Activated naive CD8-positive, alpha-beta T cell treated with anti-CD3 and anti-CD28 coated beads for 36 hours (primary cell): ENCODE results near the gene DPYSL3. TPM values are rescaled to one million over a fixed set of nuclear protein-coding genes. Genes with fewer than 3 reads are reported as not detected.

ENCODE experiments used
- DNase-seq: peaks from one replicate; pipeline ENCODE4 v3.0.0; 2021
- H3K27ac Mint-ChIP-seq: one replicate; pipeline ENCODE4 v1.8.0; 2022; ENCODE audit warnings: mild to moderate bottlenecking, moderate library complexity, mixed read lengths
- H3K27me3 Mint-ChIP-seq: one replicate; pipeline ENCODE4 v1.8.0; 2022; ENCODE audit warnings: mild to moderate bottlenecking, mixed read lengths
- H3K36me3 Mint-ChIP-seq: one replicate; pipeline ENCODE4 v1.8.0; 2021; ENCODE audit warnings: mild to moderate bottlenecking, mixed read lengths
- H3K4me1 Mint-ChIP-seq: one replicate; pipeline ENCODE4 v1.8.0; 2021; ENCODE audit warnings: mixed read lengths
- H3K4me3 Mint-ChIP-seq: one replicate; pipeline ENCODE4 v1.8.0; 2022; ENCODE audit warnings: mild to moderate bottlenecking, moderate library complexity, mixed read lengths
- H3K9me3 Mint-ChIP-seq: one replicate; pipeline ENCODE4 v1.8.0; 2022; ENCODE audit warnings: mixed read lengths
- total RNA-seq, 2 experiments: library from RNA; stranded (reverse); gene quantifications; one replicate each; pipeline ENCODE4 v1.2.3, GENCODE V29; 2021

DPYSL3 gene
- total RNA-seq, 2 experiments from 2014 or later = 0.28 to 0.41 TPM

DNA sequence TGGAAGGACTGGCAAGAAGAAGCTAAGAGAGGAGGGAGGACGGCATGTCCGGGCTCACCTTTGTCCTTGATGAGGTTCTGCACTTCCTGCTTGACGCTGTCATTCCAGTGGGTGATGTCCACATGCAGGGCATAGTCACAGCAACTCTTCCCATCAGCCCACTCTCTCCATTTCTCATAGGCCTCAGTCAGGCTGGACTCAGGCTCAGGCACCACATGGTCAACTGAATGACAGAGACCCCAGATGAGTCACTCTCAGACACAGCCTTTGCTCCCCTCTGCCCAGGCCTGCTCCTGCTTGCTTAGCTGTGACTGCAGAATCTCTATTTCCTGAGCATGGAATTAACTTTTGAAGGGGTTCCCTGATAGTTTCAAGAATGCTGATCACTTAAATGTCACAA is 94.2 kb downstream of the DPYSL3 start:
- Mint-ChIP-seq H3K36me3 (no peaks in the 10 kb centered on the region), H3K9me3 (no peaks in the 10 kb centered on the region), H3K27me3 (no peaks in the 10 kb centered on the region), H3K4me3 (no peak overlapping the region), H3K4me1 (no peaks in the 10 kb centered on the region), H3K27ac (no peak overlapping the region)
- no peak for DNase-seq

DNA sequence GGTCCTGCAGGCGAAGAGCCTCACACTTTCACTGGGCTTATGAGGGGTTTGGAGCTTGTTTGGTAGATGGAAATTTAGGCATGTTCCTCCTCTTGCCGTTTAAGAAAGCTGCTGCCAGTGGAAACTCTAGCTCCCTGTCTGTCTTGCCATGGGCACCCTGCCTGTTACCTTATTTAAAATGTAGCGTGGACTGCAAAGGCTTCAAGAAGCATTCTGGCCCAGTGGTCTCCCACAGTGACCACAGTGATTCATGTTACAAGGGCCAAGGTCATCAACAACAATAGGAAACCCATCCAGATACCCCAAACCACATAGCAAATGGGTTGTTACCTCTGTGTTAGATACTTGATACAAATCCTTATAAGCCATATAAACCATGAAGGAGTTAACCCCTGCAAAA is 96.6 kb downstream of the DPYSL3 start:
- H3K4me1 Mint-ChIP-seq = no peaks in the 10 kb centered on the region
- no peaks in the 10 kb centered on the region for H3K36me3 Mint-ChIP-seq
- H3K9me3 Mint-ChIP-seq = no peaks in the 10 kb centered on the region
- no peaks in the 10 kb centered on the region for H3K27me3 Mint-ChIP-seq
- DNase-seq = no peak
- no peak overlapping the region for H3K27ac Mint-ChIP-seq
- no peak overlapping the region for H3K4me3 Mint-ChIP-seq

DNA sequence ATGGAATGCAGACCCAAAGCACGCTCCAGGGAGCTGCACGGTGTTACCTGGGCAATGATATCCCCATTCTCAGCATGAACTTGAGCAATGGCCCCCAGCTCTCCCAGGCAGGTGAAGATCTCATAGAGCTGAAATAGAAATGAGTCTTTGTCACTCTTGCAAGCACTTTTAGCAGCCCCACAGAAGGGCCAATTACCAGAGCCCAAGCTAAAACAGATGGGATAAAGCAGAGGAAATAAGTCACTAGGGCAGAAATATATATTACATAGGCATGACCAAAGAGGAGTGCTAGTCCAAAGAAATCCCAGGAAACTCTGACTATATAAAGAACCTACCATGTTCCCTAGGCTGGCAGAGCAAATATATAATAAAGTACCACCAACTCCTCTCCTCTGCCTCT is 97.3 kb downstream of the DPYSL3 start:
- no peaks in the 10 kb centered on the region for H3K36me3 Mint-ChIP-seq
- H3K4me1 Mint-ChIP-seq = no peaks in the 10 kb centered on the region
- no peaks in the 10 kb centered on the region for H3K9me3 Mint-ChIP-seq
- DNase-seq = no peak
- no peak overlapping the region for H3K4me3 Mint-ChIP-seq
- H3K27me3 Mint-ChIP-seq = no peaks in the 10 kb centered on the region
- H3K27ac Mint-ChIP-seq = no peak overlapping the region

DNA sequence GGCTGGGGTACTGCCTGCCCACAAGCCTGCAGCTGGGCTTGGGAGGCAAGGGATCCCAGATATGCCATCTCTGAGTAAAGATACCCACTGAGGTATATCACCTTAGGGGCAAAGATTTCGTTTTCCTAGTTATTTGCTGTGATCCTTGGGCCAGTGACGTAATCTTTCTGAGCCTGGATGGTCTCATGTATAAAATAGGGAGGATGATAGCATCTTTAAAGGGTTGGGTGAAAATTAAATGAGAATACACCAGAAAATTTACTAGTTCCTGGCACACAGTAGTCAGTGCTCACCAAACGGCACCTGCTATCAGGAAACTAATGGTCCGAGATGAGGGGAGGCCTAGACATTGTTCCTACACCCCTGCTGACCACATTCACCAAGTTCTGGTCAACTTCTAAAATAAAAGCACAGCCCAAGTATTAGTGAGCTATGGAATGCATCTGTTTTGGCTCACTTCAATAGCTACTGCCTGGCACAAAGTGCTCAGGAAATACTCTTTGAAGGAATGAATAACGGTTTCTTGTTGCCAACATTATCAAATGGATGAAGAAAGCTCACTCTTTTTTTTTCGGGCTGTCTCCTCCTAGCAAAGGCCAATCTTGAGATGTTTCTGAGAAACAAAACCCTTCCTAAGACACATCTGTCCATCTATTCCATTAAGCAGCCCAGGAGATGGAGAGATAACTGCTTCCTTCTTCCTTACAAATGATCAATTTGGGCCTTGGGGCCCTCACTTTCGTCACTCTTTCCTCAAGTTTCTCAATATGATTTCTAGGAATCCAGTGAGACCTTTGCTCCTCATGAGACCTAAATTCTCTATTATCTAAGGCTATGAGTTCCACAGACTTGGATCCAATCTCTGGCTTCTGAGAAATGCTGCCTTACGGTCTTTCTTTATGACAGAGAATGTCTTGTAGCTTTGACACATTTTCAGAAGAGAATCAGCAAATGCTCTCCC is 98.2 kb downstream of the DPYSL3 start:
- Mint-ChIP-seq H3K27ac (no peak overlapping the region), H3K27me3 (no peaks in the 10 kb centered on the region), H3K36me3 (no peaks in the 10 kb centered on the region), H3K4me1 (no peaks in the 10 kb centered on the region), H3K4me3 (no peak overlapping the region), H3K9me3 (no peaks in the 10 kb centered on the region)
- DNase-seq = no peak

DNA sequence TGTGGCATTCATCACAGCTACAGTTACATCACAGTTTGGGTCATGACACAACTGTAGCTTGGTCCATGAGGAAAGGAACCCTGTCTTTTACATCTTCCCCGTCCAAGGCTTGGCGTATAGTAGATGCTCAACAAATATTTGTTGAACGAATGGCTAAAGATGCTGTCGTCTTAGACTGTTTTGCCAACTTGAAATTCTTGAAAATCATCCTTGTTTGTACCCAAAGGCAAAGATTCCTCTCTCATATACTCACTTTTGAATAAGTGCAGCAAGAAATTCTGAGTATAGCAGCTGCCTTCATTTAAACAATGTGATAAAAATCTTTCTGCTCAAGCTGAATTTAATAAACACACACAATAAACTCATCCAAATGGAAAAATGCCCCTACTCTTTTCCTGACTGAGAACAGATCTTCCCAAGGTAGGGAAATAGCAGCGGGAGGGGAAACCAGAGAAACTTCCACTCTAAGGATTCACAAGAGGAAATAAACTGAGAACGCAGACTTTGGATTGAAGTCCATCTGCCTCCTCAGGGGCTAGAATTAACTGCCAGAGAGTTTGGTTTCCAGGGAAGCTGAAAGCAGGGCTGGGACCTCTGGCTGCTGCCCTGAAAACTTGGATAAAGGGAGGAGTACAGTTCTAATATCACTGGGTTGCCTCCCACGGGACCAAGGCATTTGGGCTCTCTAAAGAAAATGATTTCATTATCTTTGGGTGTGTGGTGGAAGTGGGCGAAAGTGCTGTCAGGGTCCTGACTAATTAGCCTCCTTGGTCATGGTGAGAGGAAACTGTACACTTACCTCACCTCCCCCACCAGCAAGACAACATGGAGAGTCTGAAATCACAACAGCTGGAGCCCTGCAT is 99.1 kb downstream of the DPYSL3 start:
- Mint-ChIP-seq H3K27me3 (no peaks in the 10 kb centered on the region), H3K4me3 (no peak overlapping the region), H3K9me3 (no peaks in the 10 kb centered on the region), H3K4me1 (no peaks in the 10 kb centered on the region), H3K27ac (no peak overlapping the region), H3K36me3 (no peaks in the 10 kb centered on the region)
- no peak for DNase-seq

DNA sequence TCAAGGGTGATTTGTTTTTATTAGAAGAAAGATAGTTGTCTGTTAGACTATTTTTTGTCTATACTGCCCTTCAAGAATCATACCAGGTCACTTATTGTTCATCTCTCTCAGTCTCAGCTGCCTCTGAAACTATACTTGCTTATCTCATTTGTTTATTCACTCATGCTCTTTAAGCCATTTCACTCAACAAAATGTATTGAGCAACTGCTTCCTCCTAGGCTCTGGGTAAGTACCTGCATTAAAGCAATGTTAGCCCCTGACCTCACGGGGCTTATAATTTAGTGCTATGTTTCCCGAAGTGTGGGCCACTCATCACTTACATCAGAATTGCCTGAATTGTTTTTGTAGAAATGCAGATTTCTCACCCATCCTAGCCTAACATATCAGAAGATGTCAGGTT is 100.9 kb downstream of the DPYSL3 start:
- no peak for DNase-seq
- H3K27me3 Mint-ChIP-seq = no peaks in the 10 kb centered on the region
- no peak overlapping the region for H3K4me3 Mint-ChIP-seq
- no peaks in the 10 kb centered on the region for H3K36me3 Mint-ChIP-seq
- no peaks in the 10 kb centered on the region for H3K4me1 Mint-ChIP-seq
- no peak overlapping the region for H3K27ac Mint-ChIP-seq
- H3K9me3 Mint-ChIP-seq = no peaks in the 10 kb centered on the region

DNA sequence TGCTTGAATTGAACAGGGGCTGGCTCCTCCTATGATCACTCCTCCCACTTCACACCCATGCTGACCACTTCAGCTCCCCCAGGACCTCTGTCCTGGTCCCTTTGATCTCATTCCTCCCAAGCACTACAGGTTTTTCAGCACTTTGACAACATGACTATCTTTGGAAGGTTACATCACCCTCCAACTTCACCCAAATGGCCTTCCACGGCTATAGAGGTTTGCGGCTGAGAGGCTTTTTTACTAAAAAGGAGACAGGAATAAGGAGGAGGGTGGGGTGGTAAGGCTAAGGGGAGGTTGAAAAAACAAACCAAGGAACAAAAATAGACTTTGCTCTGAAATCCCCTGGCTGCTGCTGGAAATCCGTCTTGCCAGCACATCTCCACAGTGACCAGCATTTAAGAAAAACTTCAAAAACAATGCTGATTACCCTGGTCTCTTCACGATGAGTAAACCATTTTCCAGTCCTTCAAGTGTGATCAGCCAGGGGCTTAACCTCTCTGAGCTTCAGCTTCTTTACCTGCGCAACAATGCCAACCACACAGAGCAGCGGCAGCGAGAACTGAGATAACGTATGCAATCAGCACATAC is 102.7 kb downstream of the DPYSL3 start:
- Mint-ChIP-seq H3K4me1 (no peaks in the 10 kb centered on the region), H3K4me3 (no peak overlapping the region), H3K9me3 (no peaks in the 10 kb centered on the region), H3K27me3 (no peaks in the 10 kb centered on the region), H3K36me3 (no peaks in the 10 kb centered on the region), H3K27ac (no peak overlapping the region)
- no peak for DNase-seq

DNA sequence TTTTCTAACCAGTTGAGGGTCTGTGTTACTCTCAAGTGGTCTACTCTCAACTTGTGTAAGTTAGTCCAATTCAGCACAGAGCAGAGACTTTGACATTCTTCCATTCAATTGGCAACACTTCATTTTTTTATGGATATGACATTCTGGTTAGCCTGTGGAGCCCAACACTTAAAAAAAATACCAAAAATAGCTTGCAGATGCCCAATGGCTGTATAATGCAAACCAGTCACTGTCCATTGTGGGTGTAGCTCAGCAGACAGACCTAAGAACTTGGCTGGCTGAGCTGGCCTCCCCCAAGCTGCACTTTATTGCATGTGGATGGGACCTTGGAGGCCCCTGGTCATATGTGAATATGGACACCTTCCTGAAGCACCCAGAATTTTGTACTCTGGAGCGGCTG is 103.2 kb downstream of the DPYSL3 start:
- no peaks in the 10 kb centered on the region for H3K36me3 Mint-ChIP-seq
- H3K4me1 Mint-ChIP-seq = no peaks in the 10 kb centered on the region
- no peak for DNase-seq
- H3K4me3 Mint-ChIP-seq = no peak overlapping the region
- no peak overlapping the region for H3K27ac Mint-ChIP-seq
- H3K9me3 Mint-ChIP-seq = no peaks in the 10 kb centered on the region
- no peaks in the 10 kb centered on the region for H3K27me3 Mint-ChIP-seq

DNA sequence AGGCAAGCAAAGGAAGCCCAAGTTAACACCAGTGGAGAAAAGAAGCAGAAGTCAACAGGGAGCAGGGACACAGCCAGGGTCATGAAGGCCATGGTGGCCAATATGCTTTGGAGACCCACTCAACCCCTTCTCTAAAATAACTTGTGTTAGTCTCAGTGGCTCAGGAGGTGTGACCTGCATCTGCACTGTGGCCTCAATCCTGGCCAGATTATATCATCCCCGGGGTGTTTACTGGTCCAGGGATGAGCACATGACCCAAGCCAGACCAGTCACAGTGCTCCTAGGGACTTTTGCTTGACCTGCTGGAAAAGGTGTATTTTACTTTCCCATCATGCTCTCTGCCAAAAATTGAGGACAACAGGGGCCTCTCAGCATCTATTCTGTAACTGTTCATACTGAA is 105.2 kb downstream of the DPYSL3 start:
- Mint-ChIP-seq H3K27me3 (no peaks in the 10 kb centered on the region), H3K9me3 (no peaks in the 10 kb centered on the region), H3K36me3 (no peaks in the 10 kb centered on the region), H3K4me3 (no peak overlapping the region), H3K4me1 (no peaks in the 10 kb centered on the region), H3K27ac (no peak overlapping the region)
- DNase-seq = no peak

DNA sequence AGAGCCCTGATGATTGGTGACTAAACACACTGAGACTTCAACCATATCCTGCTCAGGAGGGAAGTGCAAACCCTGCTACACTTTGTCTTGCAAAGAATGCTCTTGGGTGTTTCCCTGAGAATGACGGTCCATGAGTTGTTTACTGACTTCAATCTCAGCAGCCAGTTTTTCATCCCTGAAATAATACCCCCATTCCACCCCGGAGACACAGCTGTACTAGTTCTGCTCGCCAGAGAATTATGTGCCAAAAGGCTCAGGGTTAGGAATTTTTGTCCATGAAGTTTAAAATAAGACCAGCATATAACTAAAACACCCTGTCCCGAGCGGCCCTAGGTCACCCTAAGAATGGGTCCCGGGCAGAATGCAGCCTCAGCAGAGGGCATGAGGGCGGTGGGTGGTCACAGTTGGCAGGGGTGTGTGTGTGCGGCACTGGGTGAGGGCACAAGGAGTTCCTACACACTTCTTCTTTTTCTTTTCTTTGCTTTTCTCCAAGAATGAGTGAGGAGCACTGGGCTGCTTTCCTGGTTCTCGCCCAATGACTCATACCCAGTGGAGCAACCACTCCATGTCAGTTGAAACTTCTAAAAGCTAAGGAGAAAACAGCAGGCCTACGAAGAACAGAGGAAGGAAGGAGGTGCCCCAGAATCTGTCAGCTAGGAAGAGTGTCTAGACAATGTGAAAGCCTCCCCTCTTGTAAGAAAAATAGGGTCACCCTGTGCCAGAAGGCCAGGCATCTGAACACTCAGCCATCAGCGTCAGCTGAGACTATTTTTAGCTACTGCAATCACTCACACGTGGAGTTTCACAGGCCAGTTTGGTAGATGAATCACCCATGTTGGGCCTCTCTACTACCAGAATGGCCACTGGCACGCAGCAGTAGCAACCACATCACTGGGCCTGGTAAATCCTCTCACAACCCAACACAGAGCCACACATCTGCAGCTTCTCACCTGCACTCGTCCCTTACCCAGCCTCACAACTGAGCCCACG is 105.9 kb downstream of the DPYSL3 start:
- H3K4me1 Mint-ChIP-seq = no peaks in the 10 kb centered on the region
- H3K4me3 Mint-ChIP-seq = no peak overlapping the region
- DNase-seq = no peak
- no peaks in the 10 kb centered on the region for H3K27me3 Mint-ChIP-seq
- no peak overlapping the region for H3K27ac Mint-ChIP-seq
- H3K9me3 Mint-ChIP-seq = no peaks in the 10 kb centered on the region
- no peaks in the 10 kb centered on the region for H3K36me3 Mint-ChIP-seq

DNA sequence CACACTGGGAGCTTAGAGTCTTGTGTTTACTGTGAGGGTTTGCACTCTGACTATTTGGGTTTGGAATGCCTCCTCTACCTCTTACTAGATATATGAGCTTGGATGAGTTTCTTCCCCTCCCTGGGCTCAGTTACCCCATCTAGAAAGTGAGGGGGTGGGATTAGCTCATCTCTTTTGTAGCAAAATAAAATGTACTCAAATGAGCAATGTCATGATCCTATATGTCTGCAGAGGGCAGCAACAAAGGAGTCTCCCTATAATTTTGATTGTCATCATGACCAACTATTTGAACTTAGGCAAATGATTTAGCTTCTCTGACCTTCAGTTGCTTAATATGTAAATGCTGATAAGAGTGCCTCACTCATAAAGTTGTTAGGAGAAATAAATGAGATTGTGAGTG is 109.0 kb downstream of the DPYSL3 start:
- Mint-ChIP-seq H3K9me3 (no peaks in the 10 kb centered on the region), H3K27me3 (no peaks in the 10 kb centered on the region), H3K4me3 (no peak overlapping the region), H3K27ac (no peak overlapping the region), H3K36me3 (no peaks in the 10 kb centered on the region), H3K4me1 (no peaks in the 10 kb centered on the region)
- no peak for DNase-seq

DNA sequence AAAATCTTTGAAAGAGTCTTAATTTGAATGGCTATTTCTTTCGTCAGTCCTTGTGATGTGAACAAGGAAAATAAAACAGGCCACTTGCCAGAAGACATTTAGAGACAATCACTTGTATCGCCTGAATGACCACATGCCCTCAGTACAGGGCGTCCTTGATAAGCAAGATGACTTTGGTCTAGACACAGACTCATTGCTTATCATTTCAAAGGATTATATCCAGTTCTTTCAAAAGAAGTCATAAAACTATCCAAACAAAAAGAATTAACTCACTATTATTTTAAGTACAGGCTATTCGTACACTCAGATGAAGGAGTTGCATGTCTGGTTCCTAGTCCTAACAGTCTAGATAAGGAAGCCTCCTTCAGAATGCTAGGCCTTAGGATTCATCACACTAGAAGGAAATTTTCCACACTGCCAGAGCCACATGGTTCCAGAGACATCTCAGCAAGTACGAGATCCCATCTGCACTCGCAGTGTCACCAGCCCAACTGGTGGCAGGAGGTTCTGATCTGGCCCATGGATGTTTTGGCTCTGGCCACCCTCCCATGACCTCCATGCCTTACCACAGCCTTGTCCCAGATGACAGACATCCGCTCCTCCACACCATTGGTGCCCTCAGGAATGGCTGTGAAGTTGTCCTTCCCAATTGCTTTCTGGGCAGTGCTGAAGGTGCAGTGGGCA is 109.6 kb downstream of the DPYSL3 start:
- H3K4me1 Mint-ChIP-seq = no peaks in the 10 kb centered on the region
- no peak overlapping the region for H3K27ac Mint-ChIP-seq
- no peaks in the 10 kb centered on the region for H3K27me3 Mint-ChIP-seq
- H3K36me3 Mint-ChIP-seq = no peaks in the 10 kb centered on the region
- no peaks in the 10 kb centered on the region for H3K9me3 Mint-ChIP-seq
- no peak for DNase-seq
- no peak overlapping the region for H3K4me3 Mint-ChIP-seq

DNA sequence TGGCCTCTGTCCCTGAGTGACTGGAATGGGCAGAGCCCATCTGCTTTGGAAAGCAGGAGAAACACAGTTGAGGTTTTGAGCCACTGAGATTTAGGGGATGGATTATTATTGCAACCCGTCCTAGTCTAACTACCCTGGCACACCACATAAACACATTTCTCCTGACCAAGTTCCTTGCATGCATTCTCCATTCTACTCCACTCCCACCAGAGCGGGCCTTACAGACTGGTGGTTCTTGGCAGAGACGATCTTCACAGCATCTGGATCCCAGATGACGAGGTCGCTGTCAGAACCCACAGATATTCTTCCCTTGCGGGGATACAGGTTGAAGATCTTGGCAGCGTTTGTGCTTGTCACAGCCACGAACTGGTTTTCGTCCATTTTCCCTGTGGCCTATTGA is 111.0 kb downstream of the DPYSL3 start:
- H3K36me3 Mint-ChIP-seq = no peaks in the 10 kb centered on the region
- H3K4me3 Mint-ChIP-seq = no peak overlapping the region
- no peak for DNase-seq
- H3K4me1 Mint-ChIP-seq = no peaks in the 10 kb centered on the region
- no peaks in the 10 kb centered on the region for H3K27me3 Mint-ChIP-seq
- H3K9me3 Mint-ChIP-seq = no peaks in the 10 kb centered on the region
- no peak overlapping the region for H3K27ac Mint-ChIP-seq

DNA sequence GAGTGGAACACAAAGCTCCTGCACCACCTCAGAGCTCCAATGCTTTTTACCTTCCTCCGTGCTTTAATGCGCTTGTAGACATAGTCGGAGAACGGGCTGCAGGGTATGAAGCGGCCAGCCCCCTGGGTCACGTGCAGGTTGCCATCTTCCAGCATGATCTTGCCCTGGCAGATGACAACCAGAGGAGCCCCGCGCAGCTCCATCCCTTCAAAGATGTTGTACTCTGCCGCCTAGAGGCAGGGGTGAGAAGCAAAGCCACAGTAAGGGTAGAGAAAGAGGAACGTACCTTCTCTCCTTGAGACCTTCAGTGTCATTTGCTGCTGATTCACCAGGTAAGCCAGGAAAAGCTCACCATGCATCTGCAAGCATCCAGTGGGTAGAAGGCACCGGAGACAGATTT is 112.3 kb downstream of the DPYSL3 start:
- Mint-ChIP-seq H3K36me3 (no peaks in the 10 kb centered on the region), H3K4me1 (no peaks in the 10 kb centered on the region)

More for the DNA sequence above, 112.3 kb downstream of the DPYSL3 start:
- H3K27me3 Mint-ChIP-seq = peaks cover 2% of the 10 kb centered on the region
- no peaks in the 10 kb centered on the region for H3K9me3 Mint-ChIP-seq
- no peak for DNase-seq
- no peak overlapping the region for H3K27ac Mint-ChIP-seq
- H3K4me3 Mint-ChIP-seq = no peak overlapping the region
